ENCODE measurements around the gene LRBA.

GRCh38 chr4:150942539-150942938 is 72.5 kb downstream of the LRBA start:
- TF ChIP-seq, protein P1, sequence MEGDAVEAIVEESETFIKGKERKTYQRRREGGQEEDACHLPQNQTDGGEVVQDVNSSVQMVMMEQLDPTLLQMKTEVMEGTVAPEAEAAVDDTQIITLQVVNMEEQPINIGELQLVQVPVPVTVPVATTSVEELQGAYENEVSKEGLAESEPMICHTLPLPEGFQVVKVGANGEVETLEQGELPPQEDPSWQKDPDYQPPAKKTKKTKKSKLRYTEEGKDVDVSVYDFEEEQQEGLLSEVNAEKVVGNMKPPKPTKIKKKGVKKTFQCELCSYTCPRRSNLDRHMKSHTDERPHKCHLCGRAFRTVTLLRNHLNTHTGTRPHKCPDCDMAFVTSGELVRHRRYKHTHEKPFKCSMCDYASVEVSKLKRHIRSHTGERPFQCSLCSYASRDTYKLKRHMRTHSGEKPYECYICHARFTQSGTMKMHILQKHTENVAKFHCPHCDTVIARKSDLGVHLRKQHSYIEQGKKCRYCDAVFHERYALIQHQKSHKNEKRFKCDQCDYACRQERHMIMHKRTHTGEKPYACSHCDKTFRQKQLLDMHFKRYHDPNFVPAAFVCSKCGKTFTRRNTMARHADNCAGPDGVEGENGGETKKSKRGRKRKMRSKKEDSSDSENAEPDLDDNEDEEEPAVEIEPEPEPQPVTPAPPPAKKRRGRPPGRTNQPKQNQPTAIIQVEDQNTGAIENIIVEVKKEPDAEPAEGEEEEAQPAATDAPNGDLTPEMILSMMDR (IDR thresholded peaks at IDR 0.05; ENCODE audit: low read depth, low read length, missing input control) = no peak
- TF ChIP-seq YY1 (IDR thresholded peaks at IDR 0.05) = no peak
- TF ChIP-seq ATF3 (IDR thresholded peaks at IDR 0.05) = no peak
- TF ChIP-seq ZBTB33 (IDR thresholded peaks at IDR 0.05) = no peak
- no peak for TF ChIP-seq RAD21 (IDR thresholded peaks at IDR 0.05)
- TF ChIP-seq GABPA (IDR thresholded peaks at IDR 0.05 in 1 of 2, conservative IDR thresholded peaks at IDR 0.05 in 1 of 2) = no peak
- no peak for TF ChIP-seq MAX (IDR thresholded peaks at IDR 0.05)
- TF ChIP-seq EGR1 (IDR thresholded peaks at IDR 0.05; ENCODE audit: low read depth in 2 of 2) = no peak
- TF ChIP-seq TAF1 (conservative IDR thresholded peaks at IDR 0.05) = no peak
- TF ChIP-seq JUND (IDR thresholded peaks at IDR 0.05) = no peak
- no peak for TF ChIP-seq SP1 (IDR thresholded peaks at IDR 0.05)

All from liver (tissue), 3 donors.